ENCODE results near the gene ZBBX.
A peak's percentile ranks its signal among the peaks of the same experiment; 100 is the strongest.

DNA sequence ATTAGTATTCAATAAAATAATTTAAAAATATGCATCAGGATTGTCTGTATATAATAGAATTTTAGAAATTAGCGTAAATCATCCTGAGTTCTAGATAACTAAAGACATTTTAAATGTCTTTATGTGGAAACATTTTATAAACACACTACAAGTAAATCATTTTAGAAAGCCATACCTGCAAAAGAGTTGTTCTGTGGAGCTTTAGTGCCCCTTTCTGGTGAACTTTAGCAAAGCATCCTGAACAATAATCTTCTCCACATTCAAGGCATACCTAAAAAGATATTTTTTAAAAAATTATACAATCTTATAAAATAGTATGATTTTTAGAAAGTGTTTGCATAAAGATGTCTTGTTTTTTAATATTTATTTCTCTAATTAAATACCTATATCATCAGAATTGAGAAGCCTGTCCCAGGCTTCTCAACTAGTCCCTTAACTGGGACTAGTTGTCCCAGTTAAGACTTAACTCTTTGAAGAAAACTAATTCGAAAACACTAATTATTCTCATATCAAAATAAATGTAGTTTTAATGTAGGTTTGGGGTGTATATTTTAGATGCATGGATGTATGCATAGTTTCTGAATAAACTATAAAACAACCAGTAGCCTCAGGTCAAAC, 29.7 kb downstream of the ZBBX start:
- TF ChIP-seq RB1 (IDR thresholded peaks at IDR 0.05; ENCODE audit: low read depth) = no peak
- no peak for TF ChIP-seq ZNF431 (CRISPR knock-in tag; IDR thresholded peaks at IDR 0.05)
- no peak for TF ChIP-seq ZZZ3 (IDR thresholded peaks at IDR 0.05)
- TF ChIP-seq CTCF (IDR thresholded peaks at IDR 0.05 in 2 of 3, conservative IDR thresholded peaks at IDR 0.05 in 1 of 3; ENCODE audit: insufficient read depth in 2 of 3, low read depth in 1 of 3, low read length in 3 of 3) = peak in 1 of 3 experiments; percentile 11; a peak in 1 of 6 replicates
- TF ChIP-seq, protein P1, sequence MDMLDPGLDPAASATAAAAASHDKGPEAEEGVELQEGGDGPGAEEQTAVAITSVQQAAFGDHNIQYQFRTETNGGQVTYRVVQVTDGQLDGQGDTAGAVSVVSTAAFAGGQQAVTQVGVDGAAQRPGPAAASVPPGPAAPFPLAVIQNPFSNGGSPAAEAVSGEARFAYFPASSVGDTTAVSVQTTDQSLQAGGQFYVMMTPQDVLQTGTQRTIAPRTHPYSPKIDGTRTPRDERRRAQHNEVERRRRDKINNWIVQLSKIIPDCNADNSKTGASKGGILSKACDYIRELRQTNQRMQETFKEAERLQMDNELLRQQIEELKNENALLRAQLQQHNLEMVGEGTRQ (CRISPR knock-in tag; IDR thresholded peaks at IDR 0.05) = no peak
- TF ChIP-seq RUNX1 (IDR thresholded peaks at IDR 0.05; ENCODE audit: low read depth) = no peak
- TF ChIP-seq U2AF2 (optimal IDR thresholded peaks at IDR 0.05; ENCODE audit: low read depth, low read length) = no peak
- TF ChIP-seq STAT6 (CRISPR knock-in tag; IDR thresholded peaks at IDR 0.05) = no peak
- TF ChIP-seq ZNF354B (CRISPR knock-in tag; IDR thresholded peaks at IDR 0.05) = no peak
- no peak for TF ChIP-seq CBX8 (IDR thresholded peaks at IDR 0.05; ENCODE audit: borderline replicate concordance, extremely low read depth, low read depth, low read length, poor library complexity, severe bottlenecking)
- TF ChIP-seq, protein P2, sequence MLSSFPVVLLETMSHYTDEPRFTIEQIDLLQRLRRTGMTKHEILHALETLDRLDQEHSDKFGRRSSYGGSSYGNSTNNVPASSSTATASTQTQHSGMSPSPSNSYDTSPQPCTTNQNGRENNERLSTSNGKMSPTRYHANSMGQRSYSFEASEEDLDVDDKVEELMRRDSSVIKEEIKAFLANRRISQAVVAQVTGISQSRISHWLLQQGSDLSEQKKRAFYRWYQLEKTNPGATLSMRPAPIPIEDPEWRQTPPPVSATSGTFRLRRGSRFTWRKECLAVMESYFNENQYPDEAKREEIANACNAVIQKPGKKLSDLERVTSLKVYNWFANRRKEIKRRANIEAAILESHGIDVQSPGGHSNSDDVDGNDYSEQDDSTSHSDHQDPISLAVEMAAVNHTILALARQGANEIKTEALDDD (IDR thresholded peaks at IDR 0.05) = no peak
- no peak for TF ChIP-seq RHOXF2B (CRISPR knock-in tag; conservative IDR thresholded peaks at IDR 0.05)
- no peak for TF ChIP-seq CHD2 (IDR thresholded peaks at IDR 0.05; ENCODE audit: low read depth, low read length)
